ENCODE measurements around the gene FMN1.

FMN1 gene

GRCh38 chr15:32979710-32980109, 214.8 kb downstream of the FMN1 start:
- no peaks in the 10 kb centered on the region for H3K9me3 ChIP-seq
- H3K4me1 ChIP-seq (ENCODE audit: control insufficient read depth in 1 of 2, insufficient read depth in 1 of 2, low read depth in 1 of 2, low read length in 1 of 2): no peaks in the 10 kb centered on the region
- no peaks in the 10 kb centered on the region for H3K36me3 ChIP-seq
- TF ChIP-seq CTCF (IDR thresholded peaks at IDR 0.05): no peak
- H3K27ac ChIP-seq: no peak overlapping the region
- peaks cover 21% of the 10 kb centered on the region for H3K27me3 ChIP-seq
- H3K4me3 ChIP-seq (ENCODE audit: low read depth in 1 of 2, low read length in 1 of 2): no peak overlapping the region

GRCh38 chr15:32977506-32977905, 217.0 kb downstream of the FMN1 start:
- Histone ChIP-seq H3K4me1 (ENCODE audit: control insufficient read depth in 1 of 2, insufficient read depth in 1 of 2, low read depth in 1 of 2, low read length in 1 of 2) (no peaks in the 10 kb centered on the region), H3K27ac (no peak overlapping the region)

GRCh38 chr15:32974691-32975090, 219.8 kb downstream of the FMN1 start:
- Histone ChIP-seq H3K9me3 (no peaks in the 10 kb centered on the region), H3K4me1 (ENCODE audit: control insufficient read depth in 1 of 2, insufficient read depth in 1 of 2, low read depth in 1 of 2, low read length in 1 of 2) (no peaks in the 10 kb centered on the region), H3K4me3 (ENCODE audit: low read depth in 1 of 2, low read length in 1 of 2) (no peak overlapping the region), H3K36me3 (no peaks in the 10 kb centered on the region), H3K27ac (no peak overlapping the region), H3K27me3 (peaks cover 64% of the 10 kb centered on the region)
- no peak for TF ChIP-seq CTCF (IDR thresholded peaks at IDR 0.05)

More at GRCh38 chr15:32977506-32977905, 217.0 kb downstream of the FMN1 start:
- no peaks in the 10 kb centered on the region for H3K36me3 ChIP-seq
- H3K27me3 ChIP-seq: peaks cover 37% of the 10 kb centered on the region
- TF ChIP-seq CTCF (IDR thresholded peaks at IDR 0.05): no peak
- no peak overlapping the region for H3K4me3 ChIP-seq (ENCODE audit: low read depth in 1 of 2, low read length in 1 of 2)
- no peaks in the 10 kb centered on the region for H3K9me3 ChIP-seq

- TF ChIP-seq CTCF (IDR thresholded peaks at IDR 0.05): no peak
- Histone ChIP-seq H3K4me1 (ENCODE audit: control insufficient read depth in 1 of 2, insufficient read depth in 1 of 2, low read depth in 1 of 2, low read length in 1 of 2) (no peaks in the 10 kb centered on the region), H3K4me3 (ENCODE audit: low read depth in 1 of 2, low read length in 1 of 2) (no peak overlapping the region)
Measured at GRCh38 chr15:32972686-32973085, 221.8 kb downstream of the FMN1 start.

GRCh38 chr15:32970847-32971246, 223.7 kb downstream of the FMN1 start:
- no peaks in the 10 kb centered on the region for H3K4me1 ChIP-seq (ENCODE audit: control insufficient read depth in 1 of 2, insufficient read depth in 1 of 2, low read depth in 1 of 2, low read length in 1 of 2)
- no peak for TF ChIP-seq CTCF (IDR thresholded peaks at IDR 0.05)
- H3K4me3 ChIP-seq (ENCODE audit: low read depth in 1 of 2, low read length in 1 of 2): no peak overlapping the region

More at GRCh38 chr15:32972686-32973085, 221.8 kb downstream of the FMN1 start:
- Histone ChIP-seq H3K36me3 (no peaks in the 10 kb centered on the region), H3K9me3 (no peaks in the 10 kb centered on the region), H3K27ac (no peak overlapping the region), H3K27me3 (peaks cover 66% of the 10 kb centered on the region)

GRCh38 chr15:32967521-32967920, 227.0 kb downstream of the FMN1 start:
- no peaks in the 10 kb centered on the region for H3K36me3 ChIP-seq
- H3K27me3 ChIP-seq: peaks cover 35% of the 10 kb centered on the region
- H3K4me3 ChIP-seq (ENCODE audit: low read depth in 1 of 2, low read length in 1 of 2): no peak overlapping the region
- H3K4me1 ChIP-seq (ENCODE audit: control insufficient read depth in 1 of 2, insufficient read depth in 1 of 2, low read depth in 1 of 2, low read length in 1 of 2): no peaks in the 10 kb centered on the region
- H3K9me3 ChIP-seq: no peaks in the 10 kb centered on the region
- H3K27ac ChIP-seq: no peak overlapping the region
- no peak for TF ChIP-seq CTCF (IDR thresholded peaks at IDR 0.05)

More at GRCh38 chr15:32970847-32971246, 223.7 kb downstream of the FMN1 start:
- Histone ChIP-seq H3K27ac (no peak overlapping the region), H3K27me3 (peaks cover 63% of the 10 kb centered on the region), H3K36me3 (no peaks in the 10 kb centered on the region), H3K9me3 (no peaks in the 10 kb centered on the region)
